ENCODE results near the gene NPLOC4. TPM values are rescaled to one million over a fixed set of nuclear protein-coding genes. Genes with fewer than 3 reads are reported as not detected.
"Not testable (repeated sequence)": the region's sequence is repeated elsewhere in the genome, so short reads cannot be mapped to it uniquely, and the experiment has no call there.

Gene NPLOC4
- total RNA-seq, 2 donors from 2014 or later = 77.7 to 87.3 TPM

DNA sequence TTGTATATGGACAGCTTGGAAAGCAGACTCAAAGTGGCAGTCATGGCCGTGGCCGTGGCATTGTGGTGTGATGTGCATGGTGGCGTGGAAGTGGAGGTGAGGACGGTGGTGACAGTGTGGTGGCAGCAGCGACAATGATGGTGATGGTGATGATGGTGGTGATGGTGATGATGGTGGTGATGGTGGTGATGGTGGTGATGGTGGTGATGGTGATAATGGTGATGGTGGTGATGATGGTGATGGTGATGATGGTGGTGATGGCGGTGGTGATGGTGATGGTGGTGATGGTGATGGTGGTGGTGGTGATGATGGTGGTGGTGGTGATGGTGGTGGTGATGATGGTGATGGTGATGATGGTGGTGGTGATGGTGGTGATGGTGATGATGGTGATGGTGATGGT is 105.9 kb downstream of the NPLOC4 start:
- intact Hi-C loops (cut with DNase I); DNase-seq (ENCODE audit: low spot score): not testable (repeated sequence)

DNA sequence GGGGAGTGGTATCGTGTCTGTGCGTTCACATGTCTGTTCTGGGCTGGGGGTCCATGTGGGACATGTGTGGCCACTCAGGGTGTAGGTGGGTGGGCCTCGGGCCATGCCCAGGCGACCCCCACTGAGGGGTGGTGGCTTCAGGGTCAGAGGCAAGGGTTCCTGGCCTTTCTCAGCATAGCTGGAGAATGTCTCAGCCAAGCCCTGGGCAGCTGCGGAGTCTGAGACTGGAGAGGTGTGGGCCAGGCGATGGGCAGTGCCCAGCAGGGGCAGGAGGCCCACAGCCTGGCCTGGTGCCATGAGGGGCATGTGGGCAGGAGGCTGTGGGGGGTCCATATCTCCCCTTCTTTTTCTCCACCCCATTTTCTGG is 107.5 kb downstream of the NPLOC4 start:
- intact Hi-C loops (cut with DNase I) = loop anchor here in 1 of 2 donors (10.0 kb wide), 1 partner anchor 75 kb away; no protein-coding TSS in a partner anchor
- DNase-seq (ENCODE audit: low spot score) = no peak

DNA sequence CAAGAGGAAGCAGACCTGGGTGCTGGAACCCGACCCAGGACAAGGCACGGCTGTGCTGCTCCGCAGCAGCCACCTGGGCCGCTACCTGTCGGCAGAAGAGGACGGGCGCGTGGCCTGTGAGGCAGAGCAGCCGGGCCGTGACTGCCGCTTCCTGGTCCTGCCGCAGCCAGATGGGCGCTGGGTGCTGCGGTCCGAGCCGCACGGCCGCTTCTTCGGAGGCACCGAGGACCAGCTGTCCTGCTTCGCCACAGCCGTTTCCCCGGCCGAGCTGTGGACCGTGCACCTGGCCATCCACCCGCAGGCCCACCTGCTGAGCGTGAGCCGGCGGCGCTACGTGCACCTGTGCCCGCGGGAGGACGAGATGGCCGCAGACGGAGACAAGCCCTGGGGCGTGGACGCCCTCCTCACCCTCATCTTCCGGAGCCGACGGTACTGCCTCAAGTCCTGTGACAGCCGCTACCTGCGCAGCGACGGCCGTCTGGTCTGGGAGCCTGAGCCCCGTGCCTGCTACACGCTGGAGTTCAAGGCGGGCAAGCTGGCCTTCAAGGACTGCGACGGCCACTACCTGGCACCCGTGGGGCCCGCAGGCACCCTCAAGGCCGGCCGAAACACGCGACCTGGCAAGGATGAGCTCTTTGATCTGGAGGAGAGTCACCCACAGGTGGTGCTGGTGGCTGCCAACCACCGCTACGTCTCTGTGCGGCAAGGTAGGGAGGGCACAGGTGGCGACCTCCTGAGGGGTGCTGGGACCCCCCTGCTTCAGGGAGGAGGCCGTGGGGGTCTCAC is 108.1 kb downstream of the NPLOC4 start:
- intact Hi-C loops (cut with DNase I) = loop anchor here in 1 of 2 donors (10.0 kb wide), 1 partner anchor 76 kb away; no protein-coding TSS in a partner anchor
- no peak for DNase-seq (ENCODE audit: low spot score)

DNA sequence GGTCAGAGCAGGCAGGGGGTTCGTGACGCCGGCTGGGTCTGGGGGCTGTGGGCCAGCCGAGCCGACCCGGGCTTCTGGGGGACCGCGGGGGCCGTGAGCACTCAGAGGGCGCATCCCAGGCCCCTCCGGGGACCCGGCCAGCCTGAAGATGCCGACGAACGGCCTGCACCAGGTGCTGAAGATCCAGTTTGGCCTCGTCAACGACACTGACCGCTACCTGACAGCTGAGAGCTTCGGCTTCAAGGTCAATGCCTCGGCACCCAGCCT is 108.6 kb downstream of the NPLOC4 start:
- intact Hi-C loops (cut with DNase I) = loop anchor here in 1 of 2 donors (10.0 kb wide), 1 partner anchor 76 kb away; no protein-coding TSS in a partner anchor
- no peak for DNase-seq (ENCODE audit: low spot score)

DNA sequence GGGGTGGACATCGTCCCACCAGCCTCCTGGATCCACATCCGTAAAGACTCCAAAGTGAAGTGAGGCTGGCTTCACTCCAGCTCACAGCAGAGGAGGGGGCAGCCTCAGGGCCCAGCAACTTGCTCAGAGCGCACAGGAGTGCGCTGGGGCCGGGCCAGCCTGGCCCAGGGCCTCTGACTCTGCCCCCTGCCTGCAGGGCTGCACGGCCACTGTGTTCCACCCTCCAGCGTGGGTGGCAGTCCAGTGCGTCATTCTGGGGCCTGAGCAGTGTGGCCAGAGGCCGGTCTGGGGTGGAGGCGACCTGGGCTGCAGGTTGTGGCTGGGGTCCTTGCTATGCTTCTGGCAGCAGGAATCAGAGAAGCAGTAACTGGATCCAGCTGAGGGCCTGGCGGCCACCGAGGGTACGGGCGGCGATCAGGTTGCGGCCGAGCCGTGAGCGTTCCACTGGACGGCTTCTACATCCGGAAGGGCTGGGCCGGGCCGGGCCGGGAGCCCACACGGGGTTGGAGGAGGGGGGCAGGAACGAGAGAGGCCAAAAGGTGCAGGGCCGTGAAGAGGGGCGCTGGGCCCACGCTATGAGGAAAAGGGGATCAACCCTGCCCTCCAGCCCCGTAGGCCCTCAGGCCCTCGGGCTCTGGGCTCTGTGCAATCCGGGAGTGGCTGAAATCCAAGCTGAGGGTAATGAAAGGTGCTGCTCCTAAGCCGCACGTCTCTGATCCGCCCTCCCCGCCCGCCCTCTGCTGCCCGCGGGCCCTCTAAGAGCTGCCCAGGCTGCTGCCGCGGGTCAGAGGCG is 109.1 kb downstream of the NPLOC4 start, which contains the start of gene FSCN2:
Gene FSCN2, plus strand, starts transcription at position 787 of the 793 bp plus-strand sequence. CDS start 155 bp downstream, outside the sequence.
- intact Hi-C loops (cut with DNase I) = loop anchor here in 1 of 2 donors (10.0 kb wide), 1 partner anchor 77 kb away; no protein-coding TSS in a partner anchor
- no peak for DNase-seq (ENCODE audit: low spot score)

DNA sequence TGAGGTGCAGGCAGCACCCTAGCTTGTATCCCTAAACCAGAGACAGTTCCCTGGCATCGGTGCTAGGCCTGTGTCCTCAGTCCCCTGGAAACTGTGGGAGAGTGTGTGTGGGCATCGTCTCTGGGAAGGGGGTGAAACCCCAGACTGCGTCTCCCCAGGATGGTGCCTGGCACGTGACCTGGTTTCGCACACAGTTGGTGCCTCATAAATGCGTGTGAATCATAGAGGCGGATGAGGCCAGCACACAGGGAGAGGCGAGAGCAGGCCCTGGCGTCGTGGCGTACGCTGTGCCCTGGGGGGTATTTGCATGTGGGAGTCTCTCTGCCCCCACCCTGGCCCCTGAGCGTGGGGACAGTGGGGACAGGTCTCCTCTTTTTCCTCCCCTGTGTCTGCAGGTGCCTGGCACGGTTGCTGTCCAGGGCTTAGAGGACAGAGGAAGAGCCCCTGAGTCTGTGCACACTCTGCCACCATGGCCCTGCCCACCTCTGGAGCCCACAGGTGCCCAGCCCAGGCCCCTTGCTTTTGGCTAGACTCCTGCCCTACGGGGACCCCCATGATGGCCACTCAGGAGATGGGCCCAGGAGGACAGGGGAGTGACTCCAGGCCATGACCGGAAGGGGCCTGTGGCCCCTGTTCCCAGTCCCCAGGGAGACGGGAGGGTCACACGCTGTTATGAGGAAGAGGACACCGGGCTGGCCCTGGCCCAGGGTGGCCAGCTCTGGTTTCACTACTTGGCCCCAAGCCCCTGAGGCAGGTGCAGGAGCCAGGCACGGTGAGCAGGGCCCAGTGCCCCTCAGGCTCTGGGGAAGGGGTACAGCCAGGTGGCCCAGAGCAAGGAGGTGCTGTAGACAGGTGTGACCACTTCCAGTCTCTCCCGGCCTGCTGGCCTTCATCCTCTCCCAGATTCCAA is 110.0 kb downstream of the NPLOC4 start:
- intact Hi-C loops (cut with DNase I) = loop anchor here in 1 of 2 donors (10.0 kb wide), 1 partner anchor 78 kb away; no protein-coding TSS in a partner anchor

DNA sequence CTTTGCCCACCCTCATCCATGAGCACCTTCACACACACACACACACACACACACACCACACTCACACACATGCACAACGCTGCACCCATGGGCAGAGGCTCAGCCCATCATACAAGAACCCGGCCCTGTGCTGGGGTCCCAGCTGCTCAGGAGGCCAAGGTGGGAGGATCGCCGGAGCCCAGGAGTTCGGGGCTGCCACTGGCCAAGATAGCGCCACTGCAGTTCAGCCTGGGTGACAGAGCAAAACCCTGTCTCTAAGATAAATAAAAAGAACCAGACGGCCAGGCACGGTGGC is 112.1 kb downstream of the NPLOC4 start:
- no peak for DNase-seq (ENCODE audit: low spot score)
- intact Hi-C loops (cut with DNase I) = loop anchor here in 1 of 2 donors (10.0 kb wide), 1 partner anchor 80 kb away; no protein-coding TSS in a partner anchor

More for the DNA sequence above, 110.0 kb downstream of the NPLOC4 start:
- DNase-seq (ENCODE audit: low spot score) = no peak

DNA sequence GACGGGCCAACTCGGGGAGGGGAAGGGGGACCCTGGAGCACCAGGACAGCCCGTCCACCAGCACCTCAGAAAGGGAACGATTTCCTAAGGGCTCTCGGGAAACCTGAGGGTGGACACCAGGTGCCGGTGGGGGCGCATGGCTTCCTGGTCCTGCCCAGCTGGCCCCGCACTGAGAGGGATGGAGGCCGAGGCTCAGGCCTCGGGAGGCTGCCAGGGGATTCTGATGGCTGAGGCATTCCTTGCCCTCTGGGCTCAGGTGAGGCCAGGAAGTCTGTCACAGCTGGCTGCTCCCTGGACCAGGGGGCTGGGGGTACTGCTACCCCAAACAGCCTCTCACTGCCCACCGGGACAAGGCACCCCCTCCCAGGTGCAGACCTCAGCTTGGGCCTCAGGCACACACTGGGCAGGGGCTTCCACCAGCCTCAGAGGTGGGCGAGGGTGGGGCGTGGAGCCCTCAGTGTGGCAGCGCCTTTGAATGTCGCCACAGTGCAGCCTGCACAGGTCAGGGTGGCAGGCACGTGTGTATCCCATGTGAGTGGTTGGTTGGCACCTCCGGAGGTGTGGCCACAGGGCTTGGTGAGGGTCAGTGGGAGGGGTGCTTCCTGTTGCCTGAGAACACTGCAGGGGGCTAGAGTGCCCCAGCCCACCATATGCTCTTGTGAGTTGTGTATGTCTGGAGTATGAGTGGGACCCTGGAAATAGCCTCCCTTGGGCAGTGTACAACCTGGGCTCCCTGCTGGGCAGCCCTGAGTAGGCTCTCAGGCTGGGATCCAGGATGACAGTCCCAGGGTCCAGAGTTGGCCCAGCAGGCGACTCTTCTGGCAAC is 112.7 kb downstream of the NPLOC4 start:
- intact Hi-C loops (cut with DNase I) = loop anchor here in 1 of 2 donors (10.0 kb wide), 1 partner anchor 81 kb away; no protein-coding TSS in a partner anchor
- no peak for DNase-seq (ENCODE audit: low spot score)

DNA sequence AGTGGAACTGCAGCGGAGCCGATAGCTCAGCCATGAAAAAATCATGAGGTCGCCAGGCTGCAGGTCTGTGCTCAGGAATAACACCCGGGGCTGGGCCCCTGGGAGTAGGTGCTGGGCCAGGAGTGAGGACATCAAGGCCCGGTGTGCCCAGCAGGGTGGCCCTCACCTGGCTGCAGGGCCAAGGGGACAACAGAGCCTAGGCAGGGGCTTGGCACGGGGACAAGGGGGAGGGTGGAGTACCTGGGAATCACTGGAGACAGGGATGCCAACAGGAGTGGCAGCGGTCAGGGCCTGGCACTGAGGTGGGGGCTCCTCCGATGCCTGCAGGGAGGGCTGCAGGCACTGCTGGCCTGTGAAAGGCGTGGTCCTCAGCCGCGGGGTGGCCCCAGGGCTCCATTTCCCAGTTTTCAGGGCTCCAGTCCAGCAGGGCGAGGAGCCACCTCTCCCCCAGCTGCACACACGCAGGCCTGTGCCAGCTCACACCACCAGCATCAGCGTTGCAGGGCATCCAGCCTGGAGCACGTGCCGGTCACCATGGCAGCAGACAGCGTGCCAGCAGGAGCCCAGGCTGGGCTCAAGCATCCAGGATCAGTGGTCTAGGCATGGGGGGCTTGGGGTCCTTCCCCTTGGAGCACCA is 113.4 kb downstream of the NPLOC4 start:
- intact Hi-C loops (cut with DNase I) = loop anchor here in 1 of 2 donors (10.0 kb wide), 1 partner anchor 81 kb away; no protein-coding TSS in a partner anchor
- no peak for DNase-seq (ENCODE audit: low spot score)

DNA sequence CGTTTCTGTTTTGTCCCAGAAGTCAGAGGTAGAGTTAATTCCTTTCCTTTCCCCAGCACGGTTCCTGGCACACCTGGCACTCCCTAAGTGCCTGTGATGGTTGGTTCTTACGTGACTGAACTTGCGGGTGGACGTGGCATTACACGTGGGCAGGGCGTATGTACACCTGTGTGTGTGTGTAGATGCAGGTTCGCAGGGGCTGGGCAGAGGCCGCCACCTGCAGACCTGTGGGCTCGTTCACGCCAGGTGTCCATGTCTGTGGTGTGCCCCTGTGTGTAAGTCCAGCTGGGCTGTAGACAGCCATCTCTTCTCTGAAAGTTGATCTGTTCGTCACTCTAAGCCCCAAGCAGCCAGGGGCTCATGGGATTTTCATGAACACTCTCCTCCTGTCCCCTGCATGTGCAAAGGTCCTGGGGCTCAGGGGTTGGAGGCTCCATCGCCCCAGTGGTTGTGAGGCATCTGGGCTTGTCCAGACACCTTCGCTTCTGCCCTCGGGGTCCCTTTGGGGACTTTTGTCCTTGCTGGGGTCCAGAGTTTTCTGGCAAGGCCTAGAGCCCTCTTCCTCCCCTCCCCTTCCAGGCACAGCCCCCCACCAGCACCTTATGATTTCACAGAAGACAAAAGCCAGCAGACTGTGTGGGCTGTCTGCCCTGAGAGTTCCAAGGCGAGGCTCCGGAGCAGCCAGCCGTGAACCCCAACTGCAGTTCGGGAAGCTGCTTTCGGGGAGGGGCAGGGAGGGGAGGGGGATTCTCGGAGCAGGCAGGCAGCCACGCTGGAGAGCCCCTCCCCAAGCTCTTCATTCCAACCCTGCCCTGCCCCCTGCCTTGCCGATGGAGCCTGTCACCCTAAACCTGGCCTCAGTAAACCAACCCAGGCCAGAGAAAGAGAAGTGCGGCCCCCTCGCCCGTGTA is 114.2 kb downstream of the NPLOC4 start:
- intact Hi-C loops (cut with DNase I) = loop anchor here in 1 of 2 donors (10.0 kb wide), 1 partner anchor 82 kb away; no protein-coding TSS in a partner anchor
- no peak for DNase-seq (ENCODE audit: low spot score)

DNA sequence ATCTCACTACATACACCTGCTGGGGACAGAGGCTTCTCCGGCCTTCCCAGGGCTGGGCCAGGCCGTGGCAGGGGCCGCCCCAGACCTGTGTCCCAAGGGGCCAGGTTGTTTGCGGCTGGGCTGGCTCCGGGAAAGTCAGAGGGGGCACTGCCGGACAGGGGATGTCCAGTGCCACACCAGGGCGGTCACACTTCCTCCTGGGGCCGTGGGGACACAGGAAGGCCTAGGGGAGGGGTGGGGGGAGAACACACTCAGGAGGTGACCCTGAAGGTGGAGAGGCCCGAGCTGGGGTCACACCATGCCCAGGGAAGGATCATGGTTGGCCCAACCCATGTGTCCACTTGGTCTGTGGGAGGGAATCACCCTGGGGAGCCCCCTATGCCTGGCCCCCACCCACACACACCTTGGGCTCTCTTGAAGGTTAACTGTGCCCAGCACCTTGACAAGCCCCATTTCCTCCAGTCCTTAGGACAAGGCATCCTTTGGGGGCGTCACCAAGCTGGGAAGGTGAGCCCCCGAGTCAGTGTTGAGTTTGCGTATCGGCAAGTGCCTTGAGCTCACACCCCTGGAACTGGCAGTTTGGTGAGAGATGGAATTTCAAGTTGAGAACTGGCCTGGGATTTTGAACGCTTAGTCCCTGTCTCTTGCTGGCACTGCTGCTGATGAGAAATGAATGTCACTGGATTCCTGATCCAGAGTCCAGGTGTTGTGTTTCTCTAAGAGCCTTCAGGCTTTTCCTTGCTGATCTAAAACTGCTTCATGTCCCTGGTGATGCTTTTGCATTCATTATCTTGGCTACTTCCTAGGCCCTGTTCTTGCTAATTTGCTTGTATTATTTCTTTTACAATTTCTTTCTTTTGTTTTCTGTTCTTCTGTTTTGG is 116.7 kb downstream of the NPLOC4 start:
- intact Hi-C loops (cut with DNase I) = loop anchor here in 1 of 2 donors (10.0 kb wide), 1 partner anchor 85 kb away; no protein-coding TSS in a partner anchor
- no peak for DNase-seq (ENCODE audit: low spot score)

DNA sequence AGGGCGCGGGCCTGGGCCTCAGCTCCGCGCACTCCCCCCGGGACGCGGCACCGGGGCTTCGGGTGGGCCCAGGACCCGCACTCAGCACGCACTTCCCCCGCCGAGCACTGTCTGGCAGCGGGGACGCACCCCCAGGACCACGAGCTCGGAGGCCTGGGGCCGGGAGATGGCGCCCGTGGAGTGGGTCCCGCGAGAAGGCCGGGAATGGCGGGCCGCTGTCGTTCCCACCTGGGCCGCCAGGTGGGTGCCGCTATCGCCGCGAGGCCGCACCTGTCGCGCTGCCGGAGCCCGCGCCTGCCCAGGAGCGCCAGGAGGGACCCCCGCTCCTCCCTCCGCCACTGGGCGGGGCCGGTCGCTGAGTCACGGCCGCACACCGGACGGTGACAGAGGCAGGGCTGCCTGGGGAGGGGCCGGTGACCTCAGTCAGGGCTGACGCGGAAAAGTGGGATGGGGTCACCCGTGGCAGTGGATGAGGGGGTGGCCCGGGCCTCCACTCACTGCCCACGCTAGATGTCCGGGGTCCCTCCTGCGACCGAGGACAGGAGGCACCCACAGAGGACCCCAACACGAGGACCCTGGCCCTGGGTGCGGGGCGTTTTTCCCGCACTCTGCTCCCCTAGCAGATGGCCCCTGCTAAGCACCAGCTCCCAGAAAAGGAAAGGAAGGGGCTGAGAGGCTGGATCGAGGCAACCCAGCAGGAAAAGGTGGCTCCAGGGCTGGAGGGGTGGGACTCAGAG is 117.5 kb downstream of the NPLOC4 start:
- intact Hi-C loops (cut with DNase I) = loop anchor here in 1 of 2 donors (10.0 kb wide), 1 partner anchor 85 kb away; no protein-coding TSS in a partner anchor
- DNase-seq (ENCODE audit: low spot score) = no peak

DNA sequence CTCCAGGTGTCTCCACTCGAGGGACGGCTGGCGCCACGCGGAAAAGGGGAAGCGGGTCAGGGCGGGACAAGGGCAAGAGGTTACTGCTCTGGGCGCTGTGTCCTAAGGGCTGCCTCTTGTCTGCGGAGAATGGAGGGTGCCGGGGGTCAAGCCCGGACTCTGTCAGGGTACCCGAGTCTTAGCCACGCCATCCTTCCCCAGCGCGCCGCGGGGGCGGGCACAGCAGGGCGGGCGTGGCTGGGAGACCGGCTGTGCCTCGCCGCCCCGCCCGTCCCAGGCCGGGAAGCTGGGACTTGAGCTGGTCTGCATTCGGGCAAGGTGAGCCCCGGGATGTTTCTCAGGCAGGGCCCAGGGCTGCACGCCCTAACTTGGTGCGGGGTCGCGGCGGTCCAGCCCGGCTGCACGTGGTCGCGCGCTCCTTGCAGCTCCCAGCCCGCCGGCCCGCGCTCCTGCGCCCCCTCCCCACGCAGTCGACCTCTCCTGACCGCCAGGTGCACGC is 118.1 kb downstream of the NPLOC4 start:
- no peak for DNase-seq (ENCODE audit: low spot score)
- intact Hi-C loops (cut with DNase I) = no loop called here

DNA sequence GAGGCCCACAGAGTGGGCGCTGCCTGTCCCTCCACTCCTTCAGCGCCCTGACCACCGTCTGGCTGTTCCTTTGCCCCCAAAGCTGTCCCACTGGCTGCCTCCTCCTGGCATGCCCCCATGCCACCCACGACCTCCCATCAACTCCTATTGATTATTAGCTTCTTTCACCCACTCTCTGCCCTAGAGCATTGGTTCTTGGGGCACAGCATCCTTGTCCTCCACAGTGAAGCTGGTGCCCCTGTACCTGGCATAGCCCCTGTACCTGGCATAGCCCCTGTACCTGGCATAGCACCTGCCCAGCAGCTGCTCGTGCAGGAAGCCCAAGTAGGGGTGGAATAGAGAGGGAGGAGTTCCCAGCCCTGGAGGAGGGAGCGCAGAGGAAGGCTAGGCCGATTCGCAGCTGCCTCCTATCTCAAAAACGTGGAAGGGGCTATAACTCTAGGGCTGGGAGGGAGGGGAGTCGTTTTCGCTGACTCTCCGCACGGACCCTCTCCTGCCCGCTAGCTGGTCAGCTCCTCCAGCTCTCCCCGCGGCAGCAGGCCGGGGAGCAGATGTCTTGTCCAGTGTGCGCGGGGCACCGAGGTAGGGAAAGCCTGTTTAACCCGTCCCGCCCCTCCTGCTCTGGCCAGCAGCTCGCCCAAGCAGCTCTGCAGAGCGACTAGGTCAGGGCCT is 118.7 kb downstream of the NPLOC4 start:
- intact Hi-C loops (cut with DNase I) = no loop called here
- no peak for DNase-seq (ENCODE audit: low spot score)

Measured in posterior vena cava (tissue), 2 donors.